Measurements from ENCODE around the gene ITGBL1. TPM values are rescaled to one million over a fixed set of nuclear protein-coding genes. Genes with fewer than 3 reads are reported as not detected.

Gene ITGBL1
- total and polyA plus RNA-seq, 9 donors, result 0.45 to 9.3 (median 1.8) TPM

- Histone ChIP-seq H3K27ac (no peak overlapping the region), H3K36me3 (no peaks in the 10 kb centered on the region), H3K9me3 (no peaks in the 10 kb centered on the region), H3K27me3 (no peaks in the 10 kb centered on the region), H3K4me3 (no peak overlapping the region), H3K4me1 (ENCODE audit: insufficient read depth) (no peaks in the 10 kb centered on the region)
- no peak for TF ChIP-seq EP300 (IDR thresholded peaks at IDR 0.05)
- no peak for TF ChIP-seq CTCF (IDR thresholded peaks at IDR 0.05)
- no peak for TF ChIP-seq POLR2A (IDR thresholded peaks at IDR 0.05)
- intact Hi-C loops (cut with DNase I), result no loop called here
- DNase-seq, result no peak
Observed at GRCh38 chr13:101490406-101491015, 38.0 kb downstream of the ITGBL1 start.

GRCh38 chr13:101492251-101492910 is 39.9 kb downstream of the ITGBL1 start:
- Histone ChIP-seq H3K36me3 (no peaks in the 10 kb centered on the region), H3K4me3 (no peak overlapping the region), H3K27me3 (no peaks in the 10 kb centered on the region), H3K9me3 (no peaks in the 10 kb centered on the region), H3K4me1 (ENCODE audit: insufficient read depth) (no peaks in the 10 kb centered on the region), H3K27ac (no peak overlapping the region)
- intact Hi-C loops (cut with DNase I), result no loop called here
- TF ChIP-seq CTCF (IDR thresholded peaks at IDR 0.05) (no peak), EP300 (IDR thresholded peaks at IDR 0.05) (no peak), POLR2A (IDR thresholded peaks at IDR 0.05) (no peak)
- no peak for DNase-seq
- WGBS, 3 donors, result 71 to 85% (median 81%) methylated on average over 3 of the region's 3 CpGs

GRCh38 chr13:101493541-101493940 is 41.1 kb downstream of the ITGBL1 start:
- WGBS, 3 donors, result 38 to 54% (median 45%) methylated on average over 3 of the region's 3 CpGs
- no peak overlapping the region for H3K27ac ChIP-seq
- intact Hi-C loops (cut with DNase I), result no loop called here
- H3K4me3 ChIP-seq, result no peak overlapping the region
- H3K4me1 ChIP-seq (ENCODE audit: insufficient read depth), result no peaks in the 10 kb centered on the region
- TF ChIP-seq POLR2A (IDR thresholded peaks at IDR 0.05), result no peak
- no peak for TF ChIP-seq EP300 (IDR thresholded peaks at IDR 0.05)
- no peak for TF ChIP-seq CTCF (IDR thresholded peaks at IDR 0.05)
- H3K36me3 ChIP-seq, result no peaks in the 10 kb centered on the region
- no peak for DNase-seq
- H3K9me3 ChIP-seq, result no peaks in the 10 kb centered on the region
- no peaks in the 10 kb centered on the region for H3K27me3 ChIP-seq

- no peak for DNase-seq
- Histone ChIP-seq H3K27ac (no peak overlapping the region), H3K4me3 (no peak overlapping the region), H3K36me3 (no peaks in the 10 kb centered on the region), H3K4me1 (ENCODE audit: insufficient read depth) (no peaks in the 10 kb centered on the region), H3K9me3 (no peaks in the 10 kb centered on the region), H3K27me3 (no peaks in the 10 kb centered on the region)
- 82 to 88% (median 88%) methylated on average over 2 of the region's 2 CpGs for WGBS, 3 donors
- TF ChIP-seq POLR2A (IDR thresholded peaks at IDR 0.05) (no peak), EP300 (IDR thresholded peaks at IDR 0.05) (no peak), CTCF (IDR thresholded peaks at IDR 0.05) (no peak)
- intact Hi-C loops (cut with DNase I), result no loop called here
Observed at GRCh38 chr13:101499406-101499805, 46.9 kb downstream of the ITGBL1 start.

Data from ovary (tissue), 9 donors.